SIG-M5 treated with dmso at 0.1 percent for 504 hours (cell line): ENCODE results near the gene SIRPB2.
A peak's percentile ranks its signal among the peaks of the same experiment; 100 is the strongest.

Source experiments
- DNase-seq: peaks from one replicate; lab custom pipeline; 2025; ENCODE audit not compliant: unreplicated experiment; lab: John Stamatoyannopoulos, UW

Gene SIRPB2

GRCh38 chr20:1472556-1473245 is 18.5 kb downstream of the SIRPB2 start:
- peak; percentile 55 for DNase-seq

GRCh38 chr20:1471242-1471641 is 20.0 kb downstream of the SIRPB2 start:
- DNase-seq, result no peak

GRCh38 chr20:1469925-1470571 is 21.2 kb downstream of the SIRPB2 start:
- peak; percentile 59 for DNase-seq

GRCh38 chr20:1469306-1469905 is 21.8 kb downstream of the SIRPB2 start:
- DNase-seq, result no peak

GRCh38 chr20:1468117-1468624 is 23.0 kb downstream of the SIRPB2 start:
- DNase-seq, result no peak

- peak; percentile 92 for DNase-seq
Measured at GRCh38 chr20:1467355-1468116, 23.7 kb downstream of the SIRPB2 start.

GRCh38 chr20:1467082-1467354 is 24.2 kb downstream of the SIRPB2 start:
- DNase-seq, result no peak

- peak; percentile 84 for DNase-seq
Measured at GRCh38 chr20:1466211-1467081, 24.8 kb downstream of the SIRPB2 start, which contains the start of gene NSFL1C. NSFL1C (minus strand) TSS chr20:1466849; CDS start chr20:1466824, 25 bp downstream.

- no peak for DNase-seq
Measured at GRCh38 chr20:1465470-1466210, 25.6 kb downstream of the SIRPB2 start.

GRCh38 chr20:1463971-1464570 is 27.1 kb downstream of the SIRPB2 start:
- peak; percentile 22 for DNase-seq

- DNase-seq, result peak; percentile 44
Measured at GRCh38 chr20:1462834-1463233, 28.4 kb downstream of the SIRPB2 start.

- DNase-seq, result no peak
Measured at GRCh38 chr20:1462001-1462400, 29.2 kb downstream of the SIRPB2 start.

- no peak for DNase-seq
Measured at GRCh38 chr20:1460275-1460674, 30.9 kb downstream of the SIRPB2 start.

GRCh38 chr20:1457992-1458391 is 33.2 kb downstream of the SIRPB2 start:
- no peak for DNase-seq

- DNase-seq, result no peak
Measured at GRCh38 chr20:1456300-1456699, 34.9 kb downstream of the SIRPB2 start.

GRCh38 chr20:1450926-1451491 is 40.2 kb downstream of the SIRPB2 start:
- no peak for DNase-seq

- no peak for DNase-seq
Measured at GRCh38 chr20:1449370-1449769, 41.9 kb downstream of the SIRPB2 start.

- DNase-seq, result no peak
Measured at GRCh38 chr20:1448081-1448620, 43.1 kb downstream of the SIRPB2 start.

GRCh38 chr20:1446536-1446935 is 44.7 kb downstream of the SIRPB2 start:
- DNase-seq, result no peak
